Tibial nerve (tissue), 4 donors: Measurements from ENCODE around the gene NEB.

Experiments used
- EP300 ChIP-seq, 2 donors: sonication (generic); formaldehyde crosslinking; IDR thresholded peaks; one replicate each; pipeline ENCODE4 v1.6.1; 2017; ENCODE audit warnings: antibody characterized with exemption in 2 of 2, mild to moderate bottlenecking in 1 of 2
- POLR2A ChIP-seq, 2 donors: fragments of 450-650 bp; IDR thresholded peaks; one replicate each; pipeline ENCODE4 v1.6.1; 2017; ENCODE audit warnings: antibody characterized with exemption in 2 of 2, mild to moderate bottlenecking in 2 of 2, moderate library complexity in 2 of 2
- TF ChIP-seq, protein P1 (sequence below), 5 experiments: fragments of 200-600 bp in 3 of 5; fragments of 450-650 bp in 2 of 5; sonication (generic) in 3 of 5; IDR thresholded peaks; one replicate each; pipeline ENCODE4 v1.5.1; 2016 to 2019; ENCODE audit warnings: antibody characterized with exemption in 5 of 5, mild to moderate bottlenecking in 3 of 5, moderate library complexity in 2 of 5

DNA sequence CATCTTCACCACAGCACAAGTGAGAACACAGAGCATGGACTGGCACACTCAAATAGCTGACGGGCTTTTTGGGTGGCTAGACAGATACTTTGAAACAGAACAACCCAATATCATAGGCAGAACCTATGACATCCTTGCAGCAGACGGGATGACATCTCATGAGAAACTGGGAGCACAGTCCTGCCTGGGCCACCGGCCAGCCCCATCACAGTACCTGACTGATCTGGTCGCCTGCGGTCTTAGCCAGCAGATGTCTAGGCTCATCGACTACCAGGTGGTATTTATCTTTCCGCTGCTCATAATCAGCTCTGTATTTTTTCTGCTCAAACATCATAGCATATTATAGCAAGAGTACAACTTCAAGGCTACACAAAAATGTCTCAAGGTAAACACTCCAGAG lies 200.3 kb downstream of the NEB start:
- TF ChIP-seq, protein P1, sequence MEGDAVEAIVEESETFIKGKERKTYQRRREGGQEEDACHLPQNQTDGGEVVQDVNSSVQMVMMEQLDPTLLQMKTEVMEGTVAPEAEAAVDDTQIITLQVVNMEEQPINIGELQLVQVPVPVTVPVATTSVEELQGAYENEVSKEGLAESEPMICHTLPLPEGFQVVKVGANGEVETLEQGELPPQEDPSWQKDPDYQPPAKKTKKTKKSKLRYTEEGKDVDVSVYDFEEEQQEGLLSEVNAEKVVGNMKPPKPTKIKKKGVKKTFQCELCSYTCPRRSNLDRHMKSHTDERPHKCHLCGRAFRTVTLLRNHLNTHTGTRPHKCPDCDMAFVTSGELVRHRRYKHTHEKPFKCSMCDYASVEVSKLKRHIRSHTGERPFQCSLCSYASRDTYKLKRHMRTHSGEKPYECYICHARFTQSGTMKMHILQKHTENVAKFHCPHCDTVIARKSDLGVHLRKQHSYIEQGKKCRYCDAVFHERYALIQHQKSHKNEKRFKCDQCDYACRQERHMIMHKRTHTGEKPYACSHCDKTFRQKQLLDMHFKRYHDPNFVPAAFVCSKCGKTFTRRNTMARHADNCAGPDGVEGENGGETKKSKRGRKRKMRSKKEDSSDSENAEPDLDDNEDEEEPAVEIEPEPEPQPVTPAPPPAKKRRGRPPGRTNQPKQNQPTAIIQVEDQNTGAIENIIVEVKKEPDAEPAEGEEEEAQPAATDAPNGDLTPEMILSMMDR (IDR thresholded peaks at IDR 0.05) = no peak
- TF ChIP-seq EP300 (IDR thresholded peaks at IDR 0.05) = no peak
- no peak for TF ChIP-seq POLR2A (IDR thresholded peaks at IDR 0.05)
